A549 (cell line): ENCODE data around the gene DRD2.

Source experiments
- EP300 ChIP-seq, 2 experiments: fragments of >200 bp; sonication (Bioruptor Twin); formaldehyde crosslinking; IDR thresholded peaks; 2 replicates in 1 of 2; 3 replicates in 1 of 2; pipeline ENCODE4 v1.6.1; 2016 to 2017
- HDAC2 ChIP-seq: fragments of 200-600 bp; sonication (generic); IDR thresholded peaks from 2 replicates; pipeline ENCODE4 v1.6.1; 2016
- MAFK ChIP-seq: fragments of 450-650 bp; IDR thresholded peaks from 2 replicates; pipeline ENCODE4 v1.6.1; 2014; ENCODE audit not compliant: partially characterized antibody
- NPAS2 ChIP-seq: fragments of 250-450 bp; sonication (Bioruptor Pico); IDR thresholded peaks from 2 replicates; pipeline ENCODE4 v1.8.0; 2022; ENCODE audit warnings: mild to moderate bottlenecking, moderate library complexity, borderline replicate concordance
- PHF8 ChIP-seq: fragments of 200-600 bp; sonication (generic); IDR thresholded peaks from 2 replicates; pipeline ENCODE4 v1.6.1; 2016; ENCODE audit warnings: low read depth, mild to moderate bottlenecking, antibody characterized with exemption, moderate library complexity, borderline replicate concordance
- POLR2A ChIP-seq: IDR thresholded peaks from 2 replicates; pipeline ENCODE4 v1.6.1; 2012; ENCODE audit warnings: mild to moderate bottlenecking, low read length
- POLR2AphosphoS2 ChIP-seq: conservative IDR thresholded peaks from 2 replicates; pipeline ENCODE4 v1.6.1; 2012; ENCODE audit warnings: low read length, improper control_type of control experiment, inconsistent platforms
- TF ChIP-seq, protein P1 (sequence below): fragments of >200 bp; sonication (Bioruptor Twin); formaldehyde crosslinking; IDR thresholded peaks from 3 replicates; pipeline ENCODE4 v1.5.1; 2016
- TF ChIP-seq, protein P2 (sequence below): fragments of 250-450 bp; sonication (Bioruptor Pico); IDR thresholded peaks from 2 replicates; pipeline ENCODE4 v1.5.0; 2021; ENCODE audit warnings: mild to moderate bottlenecking, moderate library complexity, borderline replicate concordance

DNA sequence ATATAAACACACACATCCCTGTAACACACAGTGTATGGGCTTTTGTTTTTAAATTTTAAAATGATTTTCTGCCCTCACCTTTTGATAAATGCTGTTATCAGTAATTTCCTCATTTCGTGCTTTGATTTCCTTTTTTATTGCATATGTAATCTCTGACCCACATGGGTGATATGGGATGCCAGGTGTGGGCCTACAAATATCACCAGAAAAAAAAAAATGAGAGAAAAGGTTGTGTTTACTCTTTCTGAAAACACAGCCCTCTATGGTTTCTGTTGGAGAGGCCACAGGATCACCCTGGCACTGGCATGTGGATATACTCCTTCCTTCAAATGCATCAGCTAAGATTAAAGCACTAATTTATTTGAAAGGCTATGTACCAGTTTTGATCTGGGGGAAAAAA lies 17.0 kb downstream of the DRD2 start:
- TF ChIP-seq MAFK (no peak), HDAC2 (no peak), EP300 (IDR thresholded peaks at IDR 0.05) (no peak), POLR2AphosphoS2 (no peak), POLR2A (no peak), PHF8 (no peak), NPAS2 (no peak)
- TF ChIP-seq, protein P1, sequence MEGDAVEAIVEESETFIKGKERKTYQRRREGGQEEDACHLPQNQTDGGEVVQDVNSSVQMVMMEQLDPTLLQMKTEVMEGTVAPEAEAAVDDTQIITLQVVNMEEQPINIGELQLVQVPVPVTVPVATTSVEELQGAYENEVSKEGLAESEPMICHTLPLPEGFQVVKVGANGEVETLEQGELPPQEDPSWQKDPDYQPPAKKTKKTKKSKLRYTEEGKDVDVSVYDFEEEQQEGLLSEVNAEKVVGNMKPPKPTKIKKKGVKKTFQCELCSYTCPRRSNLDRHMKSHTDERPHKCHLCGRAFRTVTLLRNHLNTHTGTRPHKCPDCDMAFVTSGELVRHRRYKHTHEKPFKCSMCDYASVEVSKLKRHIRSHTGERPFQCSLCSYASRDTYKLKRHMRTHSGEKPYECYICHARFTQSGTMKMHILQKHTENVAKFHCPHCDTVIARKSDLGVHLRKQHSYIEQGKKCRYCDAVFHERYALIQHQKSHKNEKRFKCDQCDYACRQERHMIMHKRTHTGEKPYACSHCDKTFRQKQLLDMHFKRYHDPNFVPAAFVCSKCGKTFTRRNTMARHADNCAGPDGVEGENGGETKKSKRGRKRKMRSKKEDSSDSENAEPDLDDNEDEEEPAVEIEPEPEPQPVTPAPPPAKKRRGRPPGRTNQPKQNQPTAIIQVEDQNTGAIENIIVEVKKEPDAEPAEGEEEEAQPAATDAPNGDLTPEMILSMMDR, result no peak
- TF ChIP-seq, protein P2, sequence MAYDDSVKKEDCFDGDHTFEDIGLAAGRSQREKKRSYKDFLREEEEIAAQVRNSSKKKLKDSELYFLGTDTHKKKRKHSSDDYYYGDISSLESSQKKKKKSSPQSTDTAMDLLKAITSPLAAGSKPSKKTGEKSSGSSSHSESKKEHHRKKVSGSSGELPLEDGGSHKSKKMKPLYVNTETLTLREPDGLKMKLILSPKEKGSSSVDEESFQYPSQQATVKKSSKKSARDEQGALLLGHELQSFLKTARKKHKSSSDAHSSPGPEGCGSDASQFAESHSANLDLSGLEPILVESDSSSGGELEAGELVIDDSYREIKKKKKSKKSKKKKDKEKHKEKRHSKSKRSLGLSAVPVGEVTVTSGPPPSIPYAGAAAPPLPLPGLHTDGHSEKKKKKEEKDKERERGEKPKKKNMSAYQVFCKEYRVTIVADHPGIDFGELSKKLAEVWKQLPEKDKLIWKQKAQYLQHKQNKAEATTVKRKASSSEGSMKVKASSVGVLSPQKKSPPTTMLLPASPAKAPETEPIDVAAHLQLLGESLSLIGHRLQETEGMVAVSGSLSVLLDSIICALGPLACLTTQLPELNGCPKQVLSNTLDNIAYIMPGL (CRISPR knock-in tag), result no peak
